ENCODE data around the gene TNKS1BP1. TPM values are rescaled to one million over a fixed set of nuclear protein-coding genes. Genes with fewer than 3 reads are reported as not detected.

Gene TNKS1BP1
- total RNA-seq, 1 donor from 2014 or later, result 122 TPM

DNA sequence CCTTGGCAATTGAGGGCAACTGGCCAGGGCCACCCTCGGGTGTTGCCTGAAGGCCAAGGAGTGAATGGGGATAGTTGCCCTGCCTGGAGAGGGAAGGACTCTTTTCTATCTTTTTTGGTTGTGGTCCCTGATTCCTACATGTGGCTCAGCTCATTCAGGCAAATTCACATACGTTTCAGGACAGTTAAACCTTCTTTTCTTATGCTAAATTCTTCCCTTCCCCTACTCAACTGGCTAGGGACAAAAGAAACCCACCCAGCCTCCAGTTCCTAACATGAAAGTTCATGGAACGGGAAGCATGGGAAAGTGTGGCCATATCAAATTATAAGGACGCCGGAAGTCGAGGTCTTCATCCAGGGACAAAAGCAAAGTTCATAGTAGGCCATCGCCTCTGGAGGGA lies 61.4 kb downstream of the TNKS1BP1 start:
- H3K27ac Mint-ChIP-seq, result no peak overlapping the region
- DNase-seq (ENCODE audit: extremely low spot score, unreplicated experiment), result no peak
- H3K4me3 Mint-ChIP-seq, result no peak overlapping the region
- no peaks in the 10 kb centered on the region for H3K36me3 Mint-ChIP-seq
- H3K9me3 Mint-ChIP-seq, result no peaks in the 10 kb centered on the region
- TF ChIP-seq CTCF (conservative IDR thresholded peaks at IDR 0.05), result no peak
- no peaks in the 10 kb centered on the region for H3K27me3 Mint-ChIP-seq
- H3K4me1 Mint-ChIP-seq (ENCODE audit: unreplicated experiment), result no peaks in the 10 kb centered on the region

- Mint-ChIP-seq H3K27ac (no peak overlapping the region), H3K36me3 (no peaks in the 10 kb centered on the region), H3K4me1 (ENCODE audit: unreplicated experiment) (no peaks in the 10 kb centered on the region), H3K9me3 (no peaks in the 10 kb centered on the region), H3K27me3 (no peaks in the 10 kb centered on the region), H3K4me3 (no peak overlapping the region)
- TF ChIP-seq CTCF (conservative IDR thresholded peaks at IDR 0.05), result no peak
- no peak for DNase-seq (ENCODE audit: extremely low spot score, unreplicated experiment)
These were observed 62.6 kb downstream of the TNKS1BP1 start for GRCh38 chr11:57262157-57262556.

DNA sequence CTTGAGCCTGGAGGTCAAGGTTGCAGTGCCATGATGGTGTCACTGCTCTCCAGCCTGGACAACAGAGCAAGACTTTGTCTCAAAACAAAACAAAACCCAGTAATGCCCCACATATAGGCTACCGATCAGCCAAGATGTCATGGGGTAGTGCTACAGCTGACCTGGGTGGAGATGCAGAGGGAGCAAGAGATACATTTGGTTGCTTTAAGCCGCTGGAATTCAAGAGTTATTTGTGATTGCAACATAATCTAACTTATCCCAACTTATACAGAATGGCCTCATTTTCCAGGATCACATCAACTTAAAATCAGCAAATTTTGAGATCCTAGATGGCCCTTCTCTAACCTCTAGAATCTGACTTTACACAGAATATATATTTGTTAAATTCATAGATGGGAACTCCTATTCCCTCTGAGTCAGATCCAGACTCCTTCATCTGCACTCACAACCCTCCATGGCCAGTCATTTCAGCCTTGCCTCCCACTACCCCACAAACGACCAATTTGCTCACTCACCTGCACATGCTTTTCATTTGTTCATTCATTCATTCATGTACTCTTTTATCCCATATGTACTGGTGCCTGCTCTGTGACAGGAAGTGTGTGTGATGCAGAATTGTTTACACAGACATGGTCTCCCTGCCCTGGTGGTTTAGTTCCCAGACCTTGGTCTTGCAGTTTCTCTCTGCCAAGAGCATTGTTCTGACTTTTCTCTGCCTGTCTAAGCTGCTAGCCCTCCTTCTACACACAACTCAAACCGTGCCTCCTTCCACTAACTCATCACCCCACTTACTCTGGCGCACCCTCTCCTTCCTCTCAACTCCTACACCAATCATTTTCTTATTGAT lies 63.6 kb downstream of the TNKS1BP1 start:
- Mint-ChIP-seq H3K9me3 (no peaks in the 10 kb centered on the region), H3K36me3 (no peaks in the 10 kb centered on the region), H3K27ac (no peak overlapping the region), H3K27me3 (no peaks in the 10 kb centered on the region), H3K4me1 (ENCODE audit: unreplicated experiment) (no peaks in the 10 kb centered on the region), H3K4me3 (no peak overlapping the region)
- no peak for TF ChIP-seq CTCF (conservative IDR thresholded peaks at IDR 0.05)
- no peak for DNase-seq (ENCODE audit: extremely low spot score, unreplicated experiment)

- no peak overlapping the region for H3K4me3 Mint-ChIP-seq
- no peak for DNase-seq (ENCODE audit: extremely low spot score, unreplicated experiment)
- no peaks in the 10 kb centered on the region for H3K36me3 Mint-ChIP-seq
- no peak for TF ChIP-seq CTCF (conservative IDR thresholded peaks at IDR 0.05)
- H3K4me1 Mint-ChIP-seq (ENCODE audit: unreplicated experiment), result peaks cover 11% of the 10 kb centered on the region
- H3K27me3 Mint-ChIP-seq, result peaks cover 6% of the 10 kb centered on the region
- peak overlapping the region; percentile 71 for H3K27ac Mint-ChIP-seq
- peaks cover 4% of the 10 kb centered on the region for H3K9me3 Mint-ChIP-seq
These were observed 68.6 kb downstream of the TNKS1BP1 start for GRCh38 chr11:57256119-57256518.

- Mint-ChIP-seq H3K4me3 (no peak overlapping the region), H3K4me1 (ENCODE audit: unreplicated experiment) (peaks cover 11% of the 10 kb centered on the region), H3K27ac (peak overlapping the region; percentile 71), H3K9me3 (peaks cover 4% of the 10 kb centered on the region), H3K36me3 (no peaks in the 10 kb centered on the region), H3K27me3 (peaks cover 6% of the 10 kb centered on the region)
- no peak for TF ChIP-seq CTCF (conservative IDR thresholded peaks at IDR 0.05)
- no peak for DNase-seq (ENCODE audit: extremely low spot score, unreplicated experiment)
These were observed 69.1 kb downstream of the TNKS1BP1 start for GRCh38 chr11:57255618-57256017.

Measured in type B pancreatic cell (in vitro differentiated cells).